ENCODE results near the gene COG5.

COG5 gene

DNA sequence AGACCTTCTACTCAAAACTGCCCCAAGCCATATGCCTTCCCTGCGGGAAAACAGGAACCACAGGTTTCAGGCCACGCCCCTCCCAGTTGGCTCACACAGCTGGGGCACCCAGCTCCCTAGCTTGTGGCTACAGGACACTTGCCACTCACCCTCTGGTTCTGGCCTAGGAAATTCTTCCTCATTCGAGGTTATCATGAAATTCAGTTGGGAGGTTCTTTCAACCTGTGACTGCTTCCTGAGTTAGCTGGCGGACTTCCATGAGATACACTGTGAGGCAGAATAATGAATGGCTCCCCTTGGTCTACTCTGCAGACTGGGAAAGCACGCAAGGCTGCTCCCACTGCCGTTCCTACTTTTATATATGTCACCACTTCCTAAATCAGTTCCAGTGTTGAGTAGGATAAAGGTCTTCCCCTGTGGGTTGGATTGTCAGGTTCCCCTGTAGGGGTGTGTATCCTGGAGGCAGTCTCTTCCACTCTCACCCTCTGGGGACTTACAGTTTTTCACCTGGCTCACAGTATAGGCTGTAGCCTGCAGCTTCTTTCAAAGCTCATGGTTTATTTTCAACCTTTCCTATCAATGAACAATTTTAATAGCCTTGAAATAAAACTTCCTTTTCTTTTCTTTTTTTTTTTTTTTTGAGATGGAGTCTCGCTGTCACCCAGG is 56.9 kb downstream of the COG5 start:
- TF ChIP-seq, protein P1, sequence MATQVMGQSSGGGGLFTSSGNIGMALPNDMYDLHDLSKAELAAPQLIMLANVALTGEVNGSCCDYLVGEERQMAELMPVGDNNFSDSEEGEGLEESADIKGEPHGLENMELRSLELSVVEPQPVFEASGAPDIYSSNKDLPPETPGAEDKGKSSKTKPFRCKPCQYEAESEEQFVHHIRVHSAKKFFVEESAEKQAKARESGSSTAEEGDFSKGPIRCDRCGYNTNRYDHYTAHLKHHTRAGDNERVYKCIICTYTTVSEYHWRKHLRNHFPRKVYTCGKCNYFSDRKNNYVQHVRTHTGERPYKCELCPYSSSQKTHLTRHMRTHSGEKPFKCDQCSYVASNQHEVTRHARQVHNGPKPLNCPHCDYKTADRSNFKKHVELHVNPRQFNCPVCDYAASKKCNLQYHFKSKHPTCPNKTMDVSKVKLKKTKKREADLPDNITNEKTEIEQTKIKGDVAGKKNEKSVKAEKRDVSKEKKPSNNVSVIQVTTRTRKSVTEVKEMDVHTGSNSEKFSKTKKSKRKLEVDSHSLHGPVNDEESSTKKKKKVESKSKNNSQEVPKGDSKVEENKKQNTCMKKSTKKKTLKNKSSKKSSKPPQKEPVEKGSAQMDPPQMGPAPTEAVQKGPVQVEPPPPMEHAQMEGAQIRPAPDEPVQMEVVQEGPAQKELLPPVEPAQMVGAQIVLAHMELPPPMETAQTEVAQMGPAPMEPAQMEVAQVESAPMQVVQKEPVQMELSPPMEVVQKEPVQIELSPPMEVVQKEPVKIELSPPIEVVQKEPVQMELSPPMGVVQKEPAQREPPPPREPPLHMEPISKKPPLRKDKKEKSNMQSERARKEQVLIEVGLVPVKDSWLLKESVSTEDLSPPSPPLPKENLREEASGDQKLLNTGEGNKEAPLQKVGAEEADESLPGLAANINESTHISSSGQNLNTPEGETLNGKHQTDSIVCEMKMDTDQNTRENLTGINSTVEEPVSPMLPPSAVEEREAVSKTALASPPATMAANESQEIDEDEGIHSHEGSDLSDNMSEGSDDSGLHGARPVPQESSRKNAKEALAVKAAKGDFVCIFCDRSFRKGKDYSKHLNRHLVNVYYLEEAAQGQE (IDR thresholded peaks at IDR 0.05; ENCODE audit: insufficient read depth in 1 of 2, low read depth in 2 of 2, low read length in 2 of 2): no peak
- TF ChIP-seq FOXP2 (optimal IDR thresholded peaks at IDR 0.05; ENCODE audit: borderline replicate concordance, extremely low read depth, extremely low read length, insufficient read depth) (no peak), POLR2AphosphoS5 (IDR thresholded peaks at IDR 0.05; ENCODE audit: low read depth, low read length) (no peak)

DNA sequence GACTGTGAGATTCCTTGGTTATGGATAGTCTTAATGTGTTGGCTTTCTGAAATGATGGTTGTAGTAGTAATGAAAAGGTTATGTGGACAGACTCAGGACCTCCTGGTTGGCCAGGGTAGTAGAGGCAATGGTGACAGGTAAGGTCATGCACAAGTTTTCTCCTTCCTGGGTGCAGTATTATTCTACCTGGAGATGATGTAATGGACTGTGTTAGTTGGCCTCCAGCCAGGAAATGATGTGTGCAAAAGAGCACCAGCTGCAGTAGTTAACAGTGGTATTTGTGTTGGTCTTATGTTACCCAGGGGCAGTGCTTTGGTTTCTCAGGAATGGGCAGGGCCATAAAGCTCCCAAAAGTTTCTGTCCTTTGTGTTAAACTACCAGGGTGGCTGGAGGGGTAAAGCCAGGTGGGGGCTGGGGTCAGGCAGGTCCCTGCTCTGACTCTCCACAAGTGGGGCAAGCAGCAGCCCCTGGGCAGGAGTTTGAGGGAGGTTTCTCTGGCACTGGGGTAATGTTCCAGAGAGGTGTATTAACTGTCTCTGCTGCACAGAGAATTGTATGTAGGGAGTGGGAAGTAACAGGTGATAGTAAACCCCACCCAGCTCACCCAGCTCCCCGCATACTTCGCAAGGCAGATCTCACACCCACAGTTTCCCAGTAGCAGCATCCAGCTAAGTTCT is 57.6 kb downstream of the COG5 start:
- TF ChIP-seq SIN3A (IDR thresholded peaks at IDR 0.05; ENCODE audit: borderline replicate concordance, insufficient read depth, low read length) (no peak), POLR2AphosphoS5 (IDR thresholded peaks at IDR 0.05; ENCODE audit: low read depth, low read length) (no peak), TAF1 (IDR thresholded peaks at IDR 0.05; ENCODE audit: borderline replicate concordance, insufficient read depth, low read length) (no peak), FOXP2 (optimal IDR thresholded peaks at IDR 0.05; ENCODE audit: borderline replicate concordance, extremely low read depth, extremely low read length, insufficient read depth) (no peak)
- TF ChIP-seq, protein P1 (IDR thresholded peaks at IDR 0.05; ENCODE audit: insufficient read depth in 1 of 2, low read depth in 2 of 2, low read length in 2 of 2): no peak

DNA sequence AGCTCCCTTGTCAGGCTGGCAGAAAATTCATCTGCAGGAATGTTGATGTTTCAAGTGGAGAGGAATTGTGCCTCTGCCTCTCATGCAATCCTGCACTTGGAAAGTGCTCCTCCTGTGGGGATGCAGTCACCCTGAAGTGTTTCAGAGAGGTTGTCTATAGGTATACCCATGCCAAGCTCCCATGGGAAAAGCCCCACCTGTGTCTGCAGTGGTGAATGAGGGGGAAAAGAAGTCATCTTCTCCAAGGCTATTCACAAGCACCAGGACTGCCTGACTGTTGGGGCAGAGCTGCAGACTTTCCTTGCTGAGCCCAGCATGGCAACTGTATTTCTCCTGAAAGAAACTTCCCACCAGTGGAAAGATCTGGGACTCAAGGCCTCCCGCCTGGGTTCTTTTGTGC is 58.4 kb downstream of the COG5 start:
- no peak for TF ChIP-seq TAF1 (IDR thresholded peaks at IDR 0.05; ENCODE audit: borderline replicate concordance, insufficient read depth, low read length)
- TF ChIP-seq, protein P1 (IDR thresholded peaks at IDR 0.05; ENCODE audit: insufficient read depth in 1 of 2, low read depth in 2 of 2, low read length in 2 of 2): no peak
- TF ChIP-seq POLR2AphosphoS5 (IDR thresholded peaks at IDR 0.05; ENCODE audit: low read depth, low read length): no peak
- no peak for TF ChIP-seq SIN3A (IDR thresholded peaks at IDR 0.05; ENCODE audit: borderline replicate concordance, insufficient read depth, low read length)
- no peak for TF ChIP-seq FOXP2 (optimal IDR thresholded peaks at IDR 0.05; ENCODE audit: borderline replicate concordance, extremely low read depth, extremely low read length, insufficient read depth)

DNA sequence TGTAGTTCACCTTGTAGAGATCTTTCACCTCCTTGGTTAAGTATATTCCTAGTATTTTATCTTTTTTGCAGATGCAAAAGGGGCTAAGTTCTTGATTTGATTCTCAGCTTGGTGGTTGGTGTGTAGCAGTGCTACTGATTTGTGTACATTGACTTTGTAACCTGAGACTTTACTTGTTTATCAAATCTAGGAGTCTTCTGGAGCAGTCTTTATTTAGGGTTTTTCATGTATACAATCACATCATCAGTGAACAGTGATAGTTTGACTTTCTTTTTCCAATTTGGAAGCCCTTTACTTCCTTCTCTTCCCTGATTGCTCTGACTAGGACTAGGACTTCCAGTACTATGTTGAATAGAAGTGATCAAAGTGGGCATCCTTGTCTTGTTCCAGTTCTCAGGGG is 60.0 kb downstream of the COG5 start:
- no peak for TF ChIP-seq TAF1 (IDR thresholded peaks at IDR 0.05; ENCODE audit: borderline replicate concordance, insufficient read depth, low read length)
- no peak for TF ChIP-seq POLR2AphosphoS5 (IDR thresholded peaks at IDR 0.05; ENCODE audit: low read depth, low read length)
- TF ChIP-seq FOXP2 (optimal IDR thresholded peaks at IDR 0.05; ENCODE audit: borderline replicate concordance, extremely low read depth, extremely low read length, insufficient read depth): no peak
- TF ChIP-seq SIN3A (IDR thresholded peaks at IDR 0.05; ENCODE audit: borderline replicate concordance, insufficient read depth, low read length): no peak
- TF ChIP-seq, protein P1 (IDR thresholded peaks at IDR 0.05; ENCODE audit: insufficient read depth in 1 of 2, low read depth in 2 of 2, low read length in 2 of 2): no peak

All from PFSK-1 (cell line).